ENCODE results near the gene PLSCR3.

Gene PLSCR3

GRCh38 chr17:7407082-7407481, 12.8 kb upstream of the PLSCR3 start:
- DNase-seq (ENCODE audit: low read depth, low spot score): no peak

GRCh38 chr17:7406235-7406825, 12.0 kb upstream of the PLSCR3 start:
- DNase-seq (ENCODE audit: low read depth, low spot score): no peak

GRCh38 chr17:7405350-7406234, 11.3 kb upstream of the PLSCR3 start:
- no peak for DNase-seq (ENCODE audit: low read depth, low spot score)

- DNase-seq (ENCODE audit: low read depth, low spot score): peak; percentile 34
These were observed 10.5 kb upstream of the PLSCR3 start for GRCh38 chr17:7404737-7405349.

- peak; percentile 91 for DNase-seq (ENCODE audit: low read depth, low spot score)
These were observed 9.8 kb upstream of the PLSCR3 start, which contains the start of gene TMEM256 for GRCh38 chr17:7403977-7404736. TMEM256 (minus strand) TSS chr17:7404097; CDS start chr17:7404084, 13 bp downstream.

GRCh38 chr17:7403727-7403976, 9.3 kb upstream of the PLSCR3 start:
- DNase-seq (ENCODE audit: low read depth, low spot score): no peak

GRCh38 chr17:7403043-7403726, 8.9 kb upstream of the PLSCR3 start:
- DNase-seq (ENCODE audit: low read depth, low spot score): no peak

- DNase-seq (ENCODE audit: low read depth, low spot score): no peak
These were observed 4.3 kb upstream of the PLSCR3 start for GRCh38 chr17:7398612-7399011.

- DNase-seq (ENCODE audit: low read depth, low spot score): no peak
These were observed 1.8 kb upstream of the PLSCR3 start for GRCh38 chr17:7396147-7396546.

GRCh38 chr17:7393613-7394451, 493 bp downstream of the PLSCR3 start:
- DNase-seq (ENCODE audit: low read depth, low spot score): no peak

GRCh38 chr17:7392696-7393612, 1.4 kb downstream of the PLSCR3 start:
- DNase-seq (ENCODE audit: low read depth, low spot score): no peak

GRCh38 chr17:7391307-7391706, 3.0 kb downstream of the PLSCR3 start:
- no peak for DNase-seq (ENCODE audit: low read depth, low spot score)

GRCh38 chr17:7389924-7390910, 4.1 kb downstream of the PLSCR3 start:
- no peak for DNase-seq (ENCODE audit: low read depth, low spot score)

- DNase-seq (ENCODE audit: low read depth, low spot score): no peak
These were observed 5.5 kb downstream of the PLSCR3 start for GRCh38 chr17:7388856-7389255.

GRCh38 chr17:7384489-7385081, 9.7 kb downstream of the PLSCR3 start:
- DNase-seq (ENCODE audit: low read depth, low spot score): no peak

- DNase-seq (ENCODE audit: low read depth, low spot score): peak; percentile 60
These were observed 10.4 kb downstream of the PLSCR3 start for GRCh38 chr17:7383742-7384488.

- no peak for DNase-seq (ENCODE audit: low read depth, low spot score)
These were observed 11.0 kb downstream of the PLSCR3 start for GRCh38 chr17:7383371-7383741.

All from activated CD4-positive, CD25-positive, alpha-beta regulatory T cell treated with anti-CD3 and anti-CD28 coated beads, Interleukin-2, amount 50 U/mL, for 16 hours (primary cell).